NCI-H128 (cell line): ENCODE results near the gene MAP3K9.

Source experiments
- DNase-seq: peaks from one replicate; lab custom pipeline; 2025; ENCODE audit not compliant: unreplicated experiment; lab: John Stamatoyannopoulos, UW

Gene MAP3K9

GRCh38 chr14:70821584-70822529, 12.5 kb upstream of the MAP3K9 start:
- DNase-seq, result no peak

- no peak for DNase-seq
Observed at GRCh38 chr14:70816525-70816924, 7.2 kb upstream of the MAP3K9 start.

- no peak for DNase-seq
Observed at GRCh38 chr14:70814466-70814865, 5.2 kb upstream of the MAP3K9 start.

DNA sequence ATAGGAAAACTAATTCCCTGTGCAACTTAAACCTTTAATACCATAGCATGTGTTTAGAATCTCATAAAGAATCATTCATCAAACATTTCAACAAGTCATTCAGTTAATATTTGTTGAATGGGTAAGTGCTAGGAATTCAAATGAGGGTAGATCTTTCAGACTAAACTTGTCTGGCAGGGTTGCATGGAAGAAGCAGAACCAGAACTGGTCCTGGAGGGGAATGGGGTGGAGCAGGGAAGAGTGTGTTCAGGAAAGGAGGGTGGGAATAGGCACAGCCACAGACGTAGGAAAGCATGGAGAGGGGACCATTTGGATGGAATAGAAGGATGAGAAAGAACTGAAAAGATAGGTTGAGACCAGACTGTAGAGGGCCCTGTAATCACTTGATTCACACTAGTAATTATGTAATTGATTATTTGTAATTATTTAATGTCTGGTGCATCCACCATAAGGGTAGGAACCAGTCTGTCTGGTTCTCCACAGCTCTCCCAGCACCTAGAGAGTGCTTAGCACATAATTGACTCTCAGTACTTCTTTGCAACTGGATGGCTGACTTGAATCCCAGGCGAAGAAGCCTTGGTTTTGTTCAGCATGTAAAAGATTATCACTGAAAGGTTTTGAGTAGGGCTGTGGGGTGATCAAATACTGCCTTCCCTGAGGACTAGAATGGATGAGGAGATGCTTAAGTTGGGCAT, 3.0 kb upstream of the MAP3K9 start:
- DNase-seq, result no peak

DNA sequence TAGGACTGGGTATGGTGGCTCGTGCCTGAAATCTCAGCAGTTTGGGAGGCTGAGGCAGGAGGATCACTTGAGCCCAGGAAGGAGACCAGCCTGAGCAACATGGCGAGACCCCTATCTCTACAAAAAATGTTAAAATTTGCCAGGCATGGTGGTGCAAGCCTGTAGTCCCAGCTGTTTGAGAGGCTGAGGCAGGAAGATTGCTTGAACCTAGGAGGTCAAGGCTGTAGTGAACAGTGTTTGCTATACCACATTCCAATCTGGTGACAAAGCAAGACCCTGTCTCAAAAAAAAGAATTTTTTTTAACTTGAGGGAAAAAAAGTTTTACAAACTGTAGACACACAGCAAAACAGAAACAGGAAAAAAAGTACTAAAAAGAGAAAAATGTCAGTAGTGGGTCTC, 2.3 kb upstream of the MAP3K9 start:
- DNase-seq, result no peak

DNA sequence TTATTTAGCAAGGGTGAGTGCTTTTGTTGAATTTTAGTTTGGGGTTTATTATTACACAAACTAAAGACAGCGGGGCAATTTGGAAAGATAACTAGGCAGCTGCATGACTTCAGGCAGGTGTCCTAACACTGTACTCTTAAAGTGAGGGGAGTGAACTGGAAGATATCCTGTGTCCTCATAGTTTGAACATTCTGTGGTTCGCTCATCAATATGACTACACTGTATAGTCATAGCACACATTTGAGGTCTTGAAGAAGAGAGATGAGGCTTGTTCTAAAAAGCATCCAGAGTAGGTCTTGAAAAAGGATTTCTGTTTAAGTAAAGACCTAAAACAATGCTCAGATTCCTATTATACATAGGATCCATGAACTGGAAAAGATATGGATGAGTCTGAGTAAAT, 1.7 kb upstream of the MAP3K9 start:
- DNase-seq, result no peak

- no peak for DNase-seq
Observed at GRCh38 chr14:70810621-70811020, 1.3 kb upstream of the MAP3K9 start.

- no peak for DNase-seq
Observed at GRCh38 chr14:70808416-70809224, 693 bp downstream of the MAP3K9 start.

- DNase-seq, result no peak
Observed at GRCh38 chr14:70807898-70808415, 1.4 kb downstream of the MAP3K9 start.

GRCh38 chr14:70804556-70805162, 4.7 kb downstream of the MAP3K9 start:
- DNase-seq, result no peak

- DNase-seq, result no peak
Observed at GRCh38 chr14:70803321-70804310, 5.7 kb downstream of the MAP3K9 start.

- no peak for DNase-seq
Observed at GRCh38 chr14:70802379-70802778, 6.9 kb downstream of the MAP3K9 start.

DNA sequence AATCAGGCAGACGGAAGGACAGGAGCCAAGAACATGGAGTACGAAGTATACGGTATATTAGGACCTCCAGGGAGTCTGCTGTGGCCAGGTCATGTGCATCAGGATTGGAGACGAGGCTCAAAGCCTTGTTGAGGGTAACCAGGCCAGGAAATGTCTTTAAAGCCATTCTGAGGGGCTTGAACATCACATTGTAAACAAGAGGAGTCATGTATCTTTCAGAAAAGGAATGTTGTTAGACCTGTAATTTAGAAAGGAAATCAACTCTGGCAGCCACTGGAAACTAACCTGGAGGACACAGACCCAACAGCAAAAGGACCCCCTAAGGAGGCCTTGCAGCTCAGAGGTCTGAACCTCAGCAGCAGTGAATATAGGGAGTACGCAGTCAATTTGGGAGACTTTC, 7.5 kb downstream of the MAP3K9 start:
- DNase-seq, result no peak

DNA sequence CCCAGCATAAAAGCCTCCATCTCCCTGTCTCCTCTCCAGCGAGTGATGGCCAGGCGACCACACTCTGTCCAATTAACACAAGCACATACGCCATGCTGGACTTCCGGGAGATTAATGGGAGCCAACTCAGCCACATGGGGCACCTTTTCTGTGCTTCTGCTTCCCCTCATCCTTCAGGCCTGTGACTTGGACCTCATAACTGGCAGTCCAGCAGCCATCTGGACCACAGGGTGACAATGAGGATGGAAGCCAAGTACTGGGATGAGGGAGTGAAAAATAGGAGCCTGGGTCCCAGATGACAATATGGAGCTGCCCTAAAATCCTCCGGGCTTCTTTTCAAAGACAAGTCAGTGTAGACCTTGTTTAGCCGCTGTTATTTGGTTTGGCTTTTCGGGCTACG, 12.8 kb downstream of the MAP3K9 start:
- DNase-seq, result no peak

DNA sequence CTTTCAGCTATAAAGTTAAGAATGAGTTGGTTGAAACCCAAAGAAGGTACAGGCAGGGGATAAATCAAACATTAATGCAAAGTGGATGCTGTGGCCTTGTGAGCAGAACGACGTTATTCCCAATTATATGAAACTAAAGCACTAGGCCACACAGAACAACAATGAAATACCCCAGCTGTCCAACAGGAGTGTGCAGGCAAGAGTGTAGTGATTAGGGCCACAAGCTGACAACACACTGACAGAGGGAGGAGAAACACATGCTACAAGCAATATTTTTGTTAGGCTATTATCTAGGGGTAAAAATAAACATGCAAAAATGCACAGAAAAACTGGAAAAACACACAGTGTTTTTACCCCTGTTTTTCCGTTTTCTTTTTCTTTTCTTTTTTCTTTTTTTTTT, 15.0 kb downstream of the MAP3K9 start:
- no peak for DNase-seq

GRCh38 chr14:70793637-70794036, 15.7 kb downstream of the MAP3K9 start:
- no peak for DNase-seq

DNA sequence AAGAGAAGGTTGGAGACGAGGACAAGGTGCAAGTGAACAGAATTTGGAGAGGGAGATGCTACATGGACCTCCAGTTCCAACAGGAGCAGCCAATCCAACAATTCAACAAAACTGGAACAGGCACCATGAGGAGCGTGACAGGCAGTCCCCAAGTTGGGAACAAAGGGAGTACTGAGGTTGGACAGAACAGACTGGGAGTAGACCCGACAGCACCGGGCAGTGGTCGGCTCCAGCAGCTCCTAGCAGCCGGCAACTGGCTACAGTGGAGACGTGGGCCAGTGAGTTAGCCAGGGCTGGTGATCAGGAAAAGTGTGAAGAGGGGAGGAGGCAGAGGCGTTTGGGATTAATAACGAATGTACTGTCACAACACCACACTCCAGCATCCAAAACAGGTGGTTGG, 16.4 kb downstream of the MAP3K9 start:
- DNase-seq, result no peak

DNA sequence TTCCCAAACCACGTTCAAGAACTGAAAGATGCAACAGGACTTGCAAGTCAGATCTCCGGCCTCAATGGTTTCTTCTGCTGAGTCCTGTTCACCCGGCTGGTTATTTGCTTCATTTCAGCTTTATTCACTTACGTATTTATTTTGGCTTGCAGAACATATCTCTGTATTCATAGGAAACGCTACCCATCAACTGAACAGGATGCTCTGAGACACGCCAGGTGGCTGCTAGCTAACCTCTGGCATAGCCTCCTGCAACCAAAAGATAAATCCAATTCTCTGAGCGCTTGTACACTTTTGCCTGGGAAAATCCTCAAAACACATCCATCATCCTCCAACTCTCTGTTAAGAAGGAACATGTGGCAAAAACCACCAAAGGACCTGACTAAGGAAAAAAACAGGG, 17.3 kb downstream of the MAP3K9 start:
- no peak for DNase-seq

GRCh38 chr14:70789961-70790360, 19.4 kb downstream of the MAP3K9 start:
- DNase-seq, result no peak

GRCh38 chr14:70789361-70789760, 20.0 kb downstream of the MAP3K9 start:
- DNase-seq, result no peak
